GM21717 (cell line): ENCODE measurements around the gene CACNA2D1.

ENCODE experiments used
- ATAC-seq: cut with Tn5 transposase; IDR thresholded peaks from one replicate; pipeline ENCODE4 v1.9.1; 2021; ENCODE audit warnings: mild to moderate bottlenecking, moderate library complexity; ENCODE audit not compliant: unreplicated experiment

The CACNA2D1 gene

GRCh38 chr7:82126576-82126975 is 317.0 kb downstream of the CACNA2D1 start:
- ATAC-seq = no peak

DNA sequence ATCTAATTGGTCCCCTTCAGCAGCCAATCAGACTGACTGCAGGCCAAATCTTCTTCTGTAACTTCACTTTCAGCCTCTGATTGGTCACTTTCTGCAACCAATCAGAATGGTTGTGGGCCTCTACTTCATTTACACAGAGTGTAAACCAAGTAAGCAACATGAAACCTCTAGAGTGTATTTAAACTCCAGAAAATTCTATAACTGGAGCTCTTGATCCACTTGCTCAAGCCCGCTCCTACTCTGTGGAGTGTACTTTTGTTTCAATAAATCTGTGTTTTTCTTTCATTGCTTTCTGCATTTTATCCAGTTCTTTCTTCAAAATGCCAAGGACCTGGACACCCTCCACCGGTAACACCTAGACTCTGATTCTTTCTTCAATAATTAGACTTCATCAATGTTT is 319.1 kb downstream of the CACNA2D1 start:
- ATAC-seq = no peak

GRCh38 chr7:82122275-82122674 is 321.3 kb downstream of the CACNA2D1 start:
- no peak for ATAC-seq

GRCh38 chr7:82114237-82114636 is 329.3 kb downstream of the CACNA2D1 start:
- no peak for ATAC-seq

DNA sequence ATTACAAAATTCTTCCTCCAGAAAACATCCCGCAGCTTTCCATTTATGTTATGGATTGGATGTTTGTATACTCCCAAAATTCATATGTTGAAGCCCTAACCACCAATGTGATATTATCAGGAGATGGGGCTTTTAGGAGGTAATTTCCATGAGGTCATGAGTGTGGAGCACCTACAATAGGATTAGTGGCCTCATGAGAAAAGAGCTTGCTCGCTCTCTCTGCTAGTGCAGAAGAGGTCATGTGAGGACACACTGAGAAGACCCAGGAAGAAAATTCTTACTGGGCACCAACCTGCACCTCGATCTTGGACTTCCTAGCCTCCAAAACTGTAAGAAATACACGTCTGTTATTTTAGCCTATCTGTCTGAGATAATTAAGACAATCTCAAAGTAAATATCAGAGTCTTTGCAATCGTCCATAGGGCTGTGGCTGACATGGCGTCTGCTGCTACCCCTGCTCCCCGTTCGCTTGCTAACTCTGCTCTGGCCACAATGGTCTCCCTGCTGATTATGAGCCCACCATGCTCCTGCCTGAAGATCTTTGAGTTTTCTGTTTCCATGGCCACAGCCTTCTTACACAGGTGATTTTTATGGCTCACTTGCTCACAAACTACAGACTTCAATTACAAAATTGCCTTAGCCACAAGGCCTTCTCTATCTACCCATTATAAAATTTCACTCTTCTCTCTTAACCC is 333.3 kb downstream of the CACNA2D1 start:
- no peak for ATAC-seq

DNA sequence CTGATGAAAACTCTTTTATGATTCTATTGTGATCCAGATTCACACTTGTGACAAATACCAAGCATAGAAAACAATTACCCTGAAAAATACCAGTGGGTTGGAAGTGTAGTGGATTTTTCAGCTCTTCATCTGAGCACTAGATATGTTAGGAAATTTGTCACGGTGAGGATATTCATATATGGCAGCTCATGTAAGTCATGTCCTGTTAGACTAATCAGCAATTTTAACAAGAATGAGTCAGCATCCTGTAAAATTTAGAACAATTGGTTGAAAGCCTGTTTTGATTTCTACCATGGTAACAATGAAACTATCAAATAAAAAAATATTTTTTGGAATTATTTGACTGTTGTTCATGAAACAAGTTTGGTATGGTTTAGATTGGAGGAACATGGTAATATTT is 334.3 kb downstream of the CACNA2D1 start:
- no peak for ATAC-seq

DNA sequence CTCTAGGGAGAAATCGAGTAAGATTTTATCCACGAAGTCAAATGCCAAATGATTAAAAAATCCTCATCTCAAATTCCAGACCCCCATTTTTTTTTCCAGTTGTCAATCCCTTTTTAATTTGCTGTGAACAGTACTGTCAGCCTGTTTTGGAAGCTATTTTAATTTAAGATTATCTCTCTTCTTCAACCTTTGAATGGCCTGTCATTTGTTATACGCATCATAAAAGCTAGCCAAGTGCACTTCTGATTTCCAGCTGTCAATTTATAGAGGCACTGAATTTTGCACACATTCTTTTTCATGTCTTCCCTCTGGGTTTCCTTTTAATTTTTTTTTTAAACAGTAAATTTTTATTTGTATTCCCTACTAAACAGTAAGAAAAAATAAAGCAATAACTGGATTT is 337.4 kb downstream of the CACNA2D1 start:
- ATAC-seq = no peak

DNA sequence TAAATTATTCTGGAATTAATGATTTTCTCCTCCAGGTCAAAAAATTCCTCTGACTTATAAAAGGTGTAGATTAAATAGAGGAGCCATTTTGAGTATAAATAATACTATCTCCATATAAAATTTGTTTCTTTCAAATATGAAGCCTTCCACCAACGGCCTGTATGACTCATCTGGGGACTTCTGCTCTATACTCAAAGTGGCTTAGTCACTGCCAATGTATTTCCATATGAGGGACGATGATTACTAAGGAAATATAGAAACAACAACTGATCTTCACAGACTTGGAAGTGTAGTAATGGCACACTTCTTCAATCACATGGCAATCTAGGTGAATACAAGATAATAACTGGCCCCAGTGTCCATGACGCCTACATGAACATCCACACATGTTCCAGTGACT is 338.1 kb downstream of the CACNA2D1 start:
- ATAC-seq = no peak

DNA sequence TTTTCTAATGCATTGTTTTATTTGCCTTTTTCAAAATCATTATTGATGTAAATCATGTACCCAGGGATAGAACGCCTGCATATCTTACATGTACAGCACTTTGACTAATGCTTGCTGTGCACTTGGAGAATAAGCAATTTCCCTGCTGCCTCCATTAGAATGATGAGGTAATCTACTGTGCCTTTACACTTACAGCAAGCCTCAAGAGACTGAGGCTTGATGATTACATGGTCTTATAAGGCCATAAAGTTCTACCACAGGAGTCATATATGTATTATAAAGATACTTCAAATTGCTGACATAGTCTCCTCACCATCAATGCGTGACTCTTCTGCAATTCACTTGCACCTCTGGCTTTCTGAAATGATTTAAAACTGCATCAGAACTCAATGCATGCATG is 345.2 kb downstream of the CACNA2D1 start:
- ATAC-seq = no peak

DNA sequence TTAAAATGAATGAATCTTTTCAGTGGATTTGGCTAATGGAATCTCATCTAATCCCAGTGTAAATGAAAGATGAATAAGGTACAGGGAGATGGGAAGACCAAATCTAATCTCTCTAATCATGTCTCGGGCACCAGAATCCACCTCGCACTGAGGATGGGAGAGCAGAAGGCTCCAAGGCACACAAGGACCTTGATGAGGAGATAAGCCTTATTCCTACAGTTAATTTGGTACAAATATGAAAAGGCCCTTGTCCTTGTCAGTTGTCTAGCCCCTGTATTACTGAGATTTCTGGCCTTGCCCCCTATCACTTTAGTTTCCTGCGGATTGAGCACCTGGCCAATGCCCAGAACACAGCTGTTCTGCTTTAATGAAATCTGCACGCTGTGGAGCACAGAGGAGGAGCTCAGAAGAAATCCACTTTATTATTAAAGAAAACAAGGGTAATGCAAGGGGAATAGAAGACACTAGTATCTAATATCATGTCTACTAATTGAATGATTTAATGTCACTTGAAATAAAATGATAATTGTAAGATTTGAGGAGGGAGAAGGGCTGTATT is 352.4 kb downstream of the CACNA2D1 start:
- ATAC-seq = no peak

DNA sequence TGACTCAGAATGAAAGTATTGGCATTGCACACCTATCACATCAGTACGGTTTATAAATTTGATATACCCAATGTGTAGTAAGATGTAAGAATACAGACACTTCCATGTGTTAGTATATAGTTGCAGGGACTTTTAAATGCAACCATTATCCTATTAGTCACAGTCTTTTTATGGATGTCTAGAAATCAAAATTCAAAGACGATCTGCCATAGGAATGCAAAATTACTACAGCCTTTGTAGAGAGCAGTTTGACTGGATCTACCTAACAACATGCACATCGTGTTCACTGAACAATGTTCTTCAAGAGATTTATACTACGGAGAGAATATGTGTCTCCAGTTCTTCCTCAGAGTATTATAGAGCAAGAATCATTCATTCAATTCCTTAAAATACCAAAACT is 356.5 kb downstream of the CACNA2D1 start:
- ATAC-seq = no peak

DNA sequence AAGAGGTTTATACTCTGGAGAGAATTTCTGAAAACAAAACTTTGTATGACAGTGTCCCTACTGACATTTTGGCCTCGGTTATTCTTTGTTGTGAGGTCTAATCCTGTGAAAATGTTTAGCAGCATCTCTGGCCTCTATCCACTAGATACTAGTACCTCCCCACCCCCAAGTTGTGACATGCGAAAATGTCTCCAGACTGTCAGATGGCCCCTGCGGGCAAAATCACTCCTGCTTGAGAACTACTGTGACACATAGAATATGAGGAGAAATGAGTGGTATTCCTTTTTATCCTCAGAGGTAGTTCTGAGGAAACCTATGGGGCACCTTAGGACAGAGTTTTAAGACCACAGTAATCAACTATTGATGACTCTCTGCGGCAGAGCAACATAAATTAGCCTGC is 358.5 kb downstream of the CACNA2D1 start:
- ATAC-seq = no peak

DNA sequence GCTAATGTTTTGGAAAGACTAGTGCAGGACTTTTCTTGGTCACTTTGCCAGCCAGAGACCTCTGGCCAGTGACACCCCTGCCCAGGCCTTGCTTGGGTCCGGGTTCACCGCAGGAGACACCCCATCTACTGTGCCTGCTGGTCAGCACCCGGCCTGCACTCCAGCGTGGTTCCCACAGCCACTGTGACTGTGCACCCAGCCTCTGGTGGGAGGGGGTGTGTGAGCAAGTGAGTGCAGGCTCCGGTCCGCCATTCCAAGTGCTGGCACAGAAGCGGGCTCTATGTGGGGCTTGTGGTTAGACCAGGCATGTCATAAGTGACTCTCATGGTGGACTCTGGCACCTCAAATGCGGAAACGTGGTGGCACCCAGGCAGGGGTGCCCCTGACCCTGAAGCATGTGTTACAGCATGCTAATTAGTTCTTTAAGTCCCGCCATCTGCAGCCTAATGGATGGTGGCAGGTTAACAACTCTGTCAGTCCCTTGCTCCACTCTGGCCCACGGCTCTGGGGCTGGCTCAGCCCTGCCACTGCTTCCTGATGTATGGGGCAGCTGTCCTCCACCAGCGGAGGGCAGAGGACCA is 361.8 kb downstream of the CACNA2D1 start:
- no peak for ATAC-seq

DNA sequence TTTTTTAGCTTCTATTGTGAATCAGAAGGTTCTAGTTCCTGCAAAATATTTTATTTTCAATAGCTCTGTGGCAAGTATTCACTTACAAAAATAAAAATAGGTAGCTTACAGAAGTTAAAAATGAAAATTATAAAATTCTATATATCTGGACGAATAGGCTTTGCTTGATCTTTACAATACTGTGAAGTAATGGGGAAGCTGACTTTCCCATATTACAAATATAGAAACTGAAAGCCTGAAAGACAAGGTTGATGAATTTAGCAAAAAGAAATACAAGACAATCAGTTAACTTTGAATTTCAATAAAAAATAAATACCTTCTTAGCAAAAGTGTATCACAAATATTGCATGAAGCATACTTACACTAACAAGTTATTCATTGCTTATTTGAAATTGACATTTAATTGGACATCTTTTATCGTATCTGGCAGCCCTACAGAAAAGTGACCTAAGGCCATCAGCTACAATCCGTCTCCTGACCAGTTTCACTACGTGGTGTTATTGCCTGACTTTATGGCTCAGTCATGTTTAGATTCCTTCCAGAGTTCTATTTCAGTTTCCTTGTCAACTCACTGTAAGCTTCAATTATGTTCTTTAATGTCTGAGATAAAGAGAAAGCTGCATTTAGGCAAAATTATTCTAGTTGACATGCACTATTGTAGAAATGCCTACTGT is 363.2 kb downstream of the CACNA2D1 start:
- ATAC-seq = peak; percentile 72

- no peak for ATAC-seq
These were observed 364.1 kb downstream of the CACNA2D1 start for GRCh38 chr7:82079527-82079926.

DNA sequence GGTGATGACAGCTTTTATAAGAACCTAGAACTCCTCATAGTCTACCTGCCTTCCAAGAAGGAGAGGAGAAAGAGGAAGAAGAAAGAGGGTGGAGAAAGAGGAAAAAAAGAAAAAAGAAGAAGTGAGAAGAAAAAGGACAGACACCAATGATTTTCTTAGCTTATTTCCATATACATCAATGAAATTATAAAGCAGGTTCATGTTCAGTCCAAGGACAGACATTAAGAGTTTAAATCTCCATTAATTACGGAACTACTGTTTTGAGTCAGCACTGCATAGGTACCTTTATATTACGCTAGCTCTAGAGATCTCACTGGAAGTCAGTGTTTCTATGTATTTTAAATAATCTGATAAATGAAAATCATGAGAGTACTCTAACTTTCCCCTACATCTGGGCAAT is 364.8 kb downstream of the CACNA2D1 start:
- ATAC-seq = no peak

DNA sequence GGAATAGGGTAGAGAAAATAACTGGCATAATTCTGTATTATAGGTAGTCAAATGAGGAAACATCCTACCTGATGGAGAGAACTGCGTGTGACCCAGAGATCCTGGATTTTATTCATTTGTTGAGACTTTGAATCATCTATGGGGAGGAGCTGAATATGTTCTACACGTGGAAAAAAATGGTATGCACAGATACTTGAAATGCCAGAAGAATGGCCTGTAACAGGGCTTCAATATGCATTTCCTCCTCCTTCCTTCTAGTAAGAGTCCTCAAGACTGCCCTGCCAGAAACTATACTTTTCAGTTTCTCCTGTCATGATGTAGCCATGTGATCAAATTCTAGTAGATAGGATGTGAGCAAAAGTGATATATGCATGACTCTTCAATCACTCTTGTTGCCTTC is 372.1 kb downstream of the CACNA2D1 start:
- ATAC-seq = no peak

DNA sequence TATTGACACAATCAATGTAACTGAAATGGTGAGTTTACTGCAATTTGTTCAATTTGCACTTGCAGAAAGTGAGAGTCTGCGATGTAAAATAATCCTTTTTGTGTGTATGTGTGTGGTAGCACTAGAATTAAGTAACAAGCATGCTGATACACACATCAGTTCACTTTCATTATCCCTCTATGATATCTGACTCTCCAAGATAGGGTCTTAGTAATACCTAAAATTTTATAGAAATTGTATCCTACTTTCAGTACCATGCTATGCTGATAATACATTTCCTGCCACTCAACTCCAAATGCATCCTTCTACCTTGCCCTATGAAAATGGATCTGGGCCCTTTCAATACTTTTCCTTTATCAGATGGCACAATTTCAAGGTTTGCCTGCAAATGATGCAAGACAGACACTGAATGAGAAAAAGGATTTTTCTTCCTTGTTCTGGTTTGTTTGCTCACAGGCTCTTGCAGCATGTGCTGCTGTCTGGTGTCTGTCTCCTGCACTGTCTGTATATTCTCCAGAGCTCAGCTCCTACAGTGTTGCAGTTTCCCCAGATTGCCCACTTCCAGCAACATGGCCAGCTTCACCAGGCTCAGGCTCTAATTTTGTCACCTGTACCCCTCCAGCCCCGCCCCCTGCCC is 375.8 kb downstream of the CACNA2D1 start:
- ATAC-seq = no peak

DNA sequence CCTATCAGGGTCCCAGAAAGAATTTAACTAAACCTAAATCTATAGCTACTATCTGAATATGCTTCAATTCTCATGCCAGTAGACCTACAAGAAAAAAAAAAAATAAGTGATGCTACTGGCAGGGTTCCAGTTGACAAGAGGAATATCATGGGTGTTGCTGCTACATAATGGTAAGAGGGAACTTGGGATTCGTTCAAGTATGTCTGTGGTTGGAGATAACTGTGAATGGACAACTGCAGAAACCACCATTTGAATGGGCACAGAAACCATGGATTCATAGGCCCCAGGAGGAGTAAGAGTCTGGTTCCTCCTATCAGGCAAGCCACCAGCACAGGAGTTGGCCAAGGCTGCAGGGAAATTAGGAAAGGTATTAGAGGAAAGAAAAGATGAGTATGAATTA is 386.1 kb downstream of the CACNA2D1 start:
- ATAC-seq = no peak

DNA sequence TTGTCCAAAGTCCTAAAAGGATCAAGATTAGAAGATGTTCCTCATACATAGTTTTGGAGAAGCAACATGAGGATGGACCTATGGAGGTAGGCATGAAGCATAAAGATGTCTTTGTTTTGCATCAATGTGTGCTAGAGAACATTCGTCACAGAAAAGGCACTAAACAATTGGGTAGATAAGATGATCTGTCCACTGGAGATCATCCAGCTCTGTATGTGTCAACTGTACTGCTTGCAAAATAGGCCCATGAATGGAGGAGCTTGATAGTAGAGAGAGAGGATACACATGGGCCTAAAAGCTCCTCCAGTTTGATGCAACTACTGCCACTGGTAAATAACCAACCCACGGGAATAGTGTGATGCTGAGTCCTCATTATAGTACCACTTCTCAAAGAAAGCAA is 387.3 kb downstream of the CACNA2D1 start:
- no peak for ATAC-seq

GRCh38 chr7:82054544-82054943 is 389.0 kb downstream of the CACNA2D1 start:
- no peak for ATAC-seq
